ENCODE measurements around the gene IARS1. TPM values are rescaled to one million over a fixed set of nuclear protein-coding genes. Genes with fewer than 3 reads are reported as not detected.

The IARS1 gene
- polyA plus RNA-seq, 1 of the 3 experiments (the other 2 are of a cell fraction) = 30.4 TPM

DNA sequence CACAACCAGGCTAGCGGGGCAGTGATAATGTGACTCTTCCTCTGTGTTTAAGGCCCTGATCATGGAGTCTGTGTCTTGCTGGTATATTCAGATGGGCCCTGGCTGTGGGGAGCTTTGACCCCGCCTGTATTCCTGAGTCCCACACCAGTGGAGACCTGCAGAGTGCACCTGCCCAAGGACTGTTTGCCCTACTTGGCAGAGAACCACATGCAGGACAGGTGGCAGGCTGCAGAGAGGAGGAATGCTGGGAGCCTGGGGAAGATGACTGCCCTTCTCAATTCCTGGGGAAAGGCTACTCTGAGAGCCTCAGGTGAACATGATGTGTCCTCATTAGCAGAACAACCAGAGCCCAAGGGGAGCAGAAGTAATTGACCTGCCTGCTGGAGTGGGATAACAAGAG is 36.2 kb downstream of the IARS1 start (continued):
- no peak for TF ChIP-seq FOXJ3 (CRISPR knock-in tag; IDR thresholded peaks at IDR 0.05)

GRCh38 chr9:92254381-92255337 is 38.8 kb downstream of the IARS1 start:
- no peaks in the 10 kb centered on the region for H3K79me2 ChIP-seq (ENCODE audit: insufficient read depth)
- no peak for TF ChIP-seq IRF3 (IDR thresholded peaks at IDR 0.05; ENCODE audit: low read depth, low read length)
- TF ChIP-seq YY1 (IDR thresholded peaks at IDR 0.05; ENCODE audit: low read depth) = no peak
- no peak for TF ChIP-seq CHD2 (IDR thresholded peaks at IDR 0.05; ENCODE audit: low read length, partially characterized antibody)
- TF ChIP-seq GABPA (IDR thresholded peaks at IDR 0.05; ENCODE audit: low read depth) = no peak
- no peak for TF ChIP-seq FOXJ3 (CRISPR knock-in tag; IDR thresholded peaks at IDR 0.05)
- TF ChIP-seq CTCF (IDR thresholded peaks at IDR 0.05) = no peak
- no peak for TF ChIP-seq TEAD4 (IDR thresholded peaks at IDR 0.05; ENCODE audit: borderline replicate concordance, insufficient read depth)
- TF ChIP-seq, protein P1, sequence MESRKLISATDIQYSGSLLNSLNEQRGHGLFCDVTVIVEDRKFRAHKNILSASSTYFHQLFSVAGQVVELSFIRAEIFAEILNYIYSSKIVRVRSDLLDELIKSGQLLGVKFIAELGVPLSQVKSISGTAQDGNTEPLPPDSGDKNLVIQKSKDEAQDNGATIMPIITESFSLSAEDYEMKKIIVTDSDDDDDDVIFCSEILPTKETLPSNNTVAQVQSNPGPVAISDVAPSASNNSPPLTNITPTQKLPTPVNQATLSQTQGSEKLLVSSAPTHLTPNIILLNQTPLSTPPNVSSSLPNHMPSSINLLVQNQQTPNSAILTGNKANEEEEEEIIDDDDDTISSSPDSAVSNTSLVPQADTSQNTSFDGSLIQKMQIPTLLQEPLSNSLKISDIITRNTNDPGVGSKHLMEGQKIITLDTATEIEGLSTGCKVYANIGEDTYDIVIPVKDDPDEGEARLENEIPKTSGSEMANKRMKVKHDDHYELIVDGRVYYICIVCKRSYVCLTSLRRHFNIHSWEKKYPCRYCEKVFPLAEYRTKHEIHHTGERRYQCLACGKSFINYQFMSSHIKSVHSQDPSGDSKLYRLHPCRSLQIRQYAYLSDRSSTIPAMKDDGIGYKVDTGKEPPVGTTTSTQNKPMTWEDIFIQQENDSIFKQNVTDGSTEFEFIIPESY (IDR thresholded peaks at IDR 0.05; ENCODE audit: borderline replicate concordance, low read depth) = no peak
- no peak for TF ChIP-seq MAX (IDR thresholded peaks at IDR 0.05; ENCODE audit: low read depth)
- TF ChIP-seq SMC3 (IDR thresholded peaks at IDR 0.05; ENCODE audit: low read depth, low read length) = no peak
- no peak for TF ChIP-seq TCF12 (IDR thresholded peaks at IDR 0.05)
- no peak for TF ChIP-seq MXI1 (IDR thresholded peaks at IDR 0.05; ENCODE audit: low read depth, low read length)
- no peak for TF ChIP-seq SIN3A (IDR thresholded peaks at IDR 0.05; ENCODE audit: borderline replicate concordance, low read depth, low read length)
- TF ChIP-seq EP300 (IDR thresholded peaks at IDR 0.05; ENCODE audit: borderline replicate concordance in 1 of 2, low read depth in 1 of 2, low read length in 1 of 2) = no peak
- TF ChIP-seq, protein P2, sequence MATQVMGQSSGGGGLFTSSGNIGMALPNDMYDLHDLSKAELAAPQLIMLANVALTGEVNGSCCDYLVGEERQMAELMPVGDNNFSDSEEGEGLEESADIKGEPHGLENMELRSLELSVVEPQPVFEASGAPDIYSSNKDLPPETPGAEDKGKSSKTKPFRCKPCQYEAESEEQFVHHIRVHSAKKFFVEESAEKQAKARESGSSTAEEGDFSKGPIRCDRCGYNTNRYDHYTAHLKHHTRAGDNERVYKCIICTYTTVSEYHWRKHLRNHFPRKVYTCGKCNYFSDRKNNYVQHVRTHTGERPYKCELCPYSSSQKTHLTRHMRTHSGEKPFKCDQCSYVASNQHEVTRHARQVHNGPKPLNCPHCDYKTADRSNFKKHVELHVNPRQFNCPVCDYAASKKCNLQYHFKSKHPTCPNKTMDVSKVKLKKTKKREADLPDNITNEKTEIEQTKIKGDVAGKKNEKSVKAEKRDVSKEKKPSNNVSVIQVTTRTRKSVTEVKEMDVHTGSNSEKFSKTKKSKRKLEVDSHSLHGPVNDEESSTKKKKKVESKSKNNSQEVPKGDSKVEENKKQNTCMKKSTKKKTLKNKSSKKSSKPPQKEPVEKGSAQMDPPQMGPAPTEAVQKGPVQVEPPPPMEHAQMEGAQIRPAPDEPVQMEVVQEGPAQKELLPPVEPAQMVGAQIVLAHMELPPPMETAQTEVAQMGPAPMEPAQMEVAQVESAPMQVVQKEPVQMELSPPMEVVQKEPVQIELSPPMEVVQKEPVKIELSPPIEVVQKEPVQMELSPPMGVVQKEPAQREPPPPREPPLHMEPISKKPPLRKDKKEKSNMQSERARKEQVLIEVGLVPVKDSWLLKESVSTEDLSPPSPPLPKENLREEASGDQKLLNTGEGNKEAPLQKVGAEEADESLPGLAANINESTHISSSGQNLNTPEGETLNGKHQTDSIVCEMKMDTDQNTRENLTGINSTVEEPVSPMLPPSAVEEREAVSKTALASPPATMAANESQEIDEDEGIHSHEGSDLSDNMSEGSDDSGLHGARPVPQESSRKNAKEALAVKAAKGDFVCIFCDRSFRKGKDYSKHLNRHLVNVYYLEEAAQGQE (IDR thresholded peaks at IDR 0.05; ENCODE audit: low read depth, low read length) = no peak
- no peak for TF ChIP-seq POLR2AphosphoS5 (IDR thresholded peaks at IDR 0.05; ENCODE audit: low read depth, low read length)
- no peak for TF ChIP-seq USF1 (IDR thresholded peaks at IDR 0.05; ENCODE audit: borderline replicate concordance, low read depth)
- no peak for TF ChIP-seq MEF2A (IDR thresholded peaks at IDR 0.05; ENCODE audit: borderline replicate concordance, low read depth)
- no peak for DNase-seq
- no peak overlapping the region for H2AFZ ChIP-seq (ENCODE audit: low read depth)
- H3K9me3 ChIP-seq = no peaks in the 10 kb centered on the region
- H3K27ac ChIP-seq (ENCODE audit: low read depth in 2 of 2, low read length in 1 of 2) = no peak overlapping the region
- no peaks in the 10 kb centered on the region for H3K27me3 ChIP-seq (ENCODE audit: insufficient read depth)
- no peak overlapping the region for H3K9ac ChIP-seq
- ChIA-PET POLR2A (no interaction called here), CTCF (interaction anchor here (1.1 to 7.2 kb wide), 3 partner anchors 12 to 116 kb away, joined by 3 to 50 read pairs (median 6); no protein-coding TSS in a partner anchor)
- no peaks in the 10 kb centered on the region for H4K20me1 ChIP-seq (ENCODE audit: insufficient read depth)
- peaks cover 4% of the 10 kb centered on the region for H3F3A ChIP-seq (replicated peaks; ENCODE audit: insufficient read depth)
- H3K4me3 ChIP-seq (ENCODE audit: low read depth in 2 of 2, low read length in 1 of 2) = no peak overlapping the region
- H3K9me2 ChIP-seq = no peaks in the 10 kb centered on the region
- no peaks in the 10 kb centered on the region for H3K4me1 ChIP-seq (ENCODE audit: control insufficient read depth in 1 of 2, insufficient read depth in 2 of 2, low read depth in 1 of 2, low read length in 1 of 2)
- no peak overlapping the region for H3K4me2 ChIP-seq
- H3K36me3 ChIP-seq (replicated peaks in 1 of 2; ENCODE audit: control insufficient read depth in 1 of 2, insufficient read depth in 2 of 2, low read length in 1 of 2) = peaks cover 78 to 95% of the 10 kb centered on the region in 2 experiments
- WGBS (ENCODE audit: low lambda C conversion rate) = 81% methylated on average over 16 of the region's 19 CpGs

Data from SK-N-SH (cell line).